WTC11 (cell line): ENCODE results near the gene GBP7. TPM values are rescaled to one million over a fixed set of nuclear protein-coding genes. Genes with fewer than 3 reads are reported as not detected.
"Not testable (repeated sequence)": the region's sequence is repeated elsewhere in the genome, so short reads cannot be mapped to it uniquely, and the experiment has no call there.

ENCODE experiments used
- ATAC-seq: fragments of 200-7000 bp; cut with Tn5 transposase; 2 replicates; pipeline ENCODE4 v1.10.0; 2021; ENCODE audit warnings: mild to moderate bottlenecking, moderate library complexity
- CTCF ChIA-PET: fragments of 300-600 bp; sonication (Branson Sonifier 250); formaldehyde crosslinking; loops from one replicate; lab custom pipeline; 2021; ENCODE audit warnings: antibody characterized with exemption; lab: Charles Lee
- POLR2A ChIA-PET: fragments of 350-600 bp; sonication (Branson Sonifier 250); formaldehyde crosslinking; loops from one replicate; lab custom pipeline; 2021; ENCODE audit warnings: antibody characterized with exemption; lab: Charles Lee
- DNase-seq: peaks from one replicate; pipeline ENCODE4 v3.0.0; 2021; ENCODE audit warnings: low spot score
- H3K27ac Mint-ChIP-seq: 2 replicates; pipeline ENCODE4 v1.8.0; 2021; ENCODE audit warnings: mixed read lengths
- H3K27me3 Mint-ChIP-seq: 2 replicates; pipeline ENCODE4 v1.8.0; 2021; ENCODE audit warnings: low read depth, mild to moderate bottlenecking, moderate library complexity, mixed read lengths
- H3K36me3 Mint-ChIP-seq: 2 replicates; pipeline ENCODE4 v1.8.0; 2021; ENCODE audit warnings: mixed read lengths
- H3K4me1 Mint-ChIP-seq: 2 replicates; pipeline ENCODE4 v1.8.0; 2022; ENCODE audit warnings: mixed read lengths
- H3K4me3 Mint-ChIP-seq: 2 replicates; pipeline ENCODE4 v1.8.0; 2021; ENCODE audit warnings: mild to moderate bottlenecking, moderate library complexity, mixed read lengths
- H3K9me3 Mint-ChIP-seq: 2 replicates; pipeline ENCODE4 v1.8.0; 2021; ENCODE audit warnings: mixed read lengths
- ATF1 ChIP-seq: sonication (generic); formaldehyde crosslinking; IDR thresholded peaks from 2 replicates; pipeline ENCODE4 v1.8.1; 2023; ENCODE audit warnings: mild to moderate bottlenecking, moderate library complexity, missing genetic modification reagents
- ATF3 ChIP-seq: sonication (generic); formaldehyde crosslinking; conservative IDR thresholded peaks from 2 replicates; pipeline ENCODE4 v1.8.1; 2022; ENCODE audit warnings: mild to moderate bottlenecking, missing genetic modification reagents
- CREB1 ChIP-seq: sonication (generic); formaldehyde crosslinking; IDR thresholded peaks from 2 replicates; pipeline ENCODE4 v1.8.0; 2023; ENCODE audit warnings: mild to moderate bottlenecking, missing genetic modification reagents
- CTCF ChIP-seq: fragments of 200-600 bp; IDR thresholded peaks from 2 replicates; pipeline ENCODE4 v1.8.0; 2022; ENCODE audit warnings: antibody characterized with exemption
- EMX1 ChIP-seq: fragments of 250-450 bp; sonication (Bioruptor Pico); IDR thresholded peaks from 2 replicates; pipeline ENCODE4 v1.8.0; 2021; ENCODE audit warnings: mild to moderate bottlenecking
- ETV6 ChIP-seq: sonication (generic); formaldehyde crosslinking; IDR thresholded peaks from 2 replicates; pipeline ENCODE4 v1.8.1; 2022; ENCODE audit warnings: mild to moderate bottlenecking, missing genetic modification reagents
- FOXK1 ChIP-seq: sonication (generic); formaldehyde crosslinking; IDR thresholded peaks from 2 replicates; pipeline ENCODE4 v1.8.0; 2022; ENCODE audit warnings: mild to moderate bottlenecking, moderate library complexity, missing genetic modification reagents
- HMGA2 ChIP-seq: fragments of 250-450 bp; sonication (Bioruptor Pico); IDR thresholded peaks from 2 replicates; pipeline ENCODE4 v1.4.0; 2021; ENCODE audit warnings: mild to moderate bottlenecking, moderate library complexity
- KAT7 ChIP-seq: sonication (generic); formaldehyde crosslinking; IDR thresholded peaks from 2 replicates; pipeline ENCODE4 v1.8.1; 2023; ENCODE audit warnings: missing genetic modification reagents, mild to moderate bottlenecking, borderline replicate concordance
- MAX ChIP-seq: sonication (generic); formaldehyde crosslinking; IDR thresholded peaks from 2 replicates; pipeline ENCODE4 v1.8.0; 2022; ENCODE audit warnings: mild to moderate bottlenecking, missing genetic modification reagents
- MXD4 ChIP-seq: fragments of 250-450 bp; sonication (Bioruptor Pico); IDR thresholded peaks from 2 replicates; pipeline ENCODE4 v1.8.0; 2021; ENCODE audit warnings: mild to moderate bottlenecking, moderate library complexity, borderline replicate concordance
- MYBL2 ChIP-seq: sonication (generic); formaldehyde crosslinking; IDR thresholded peaks from 2 replicates; pipeline ENCODE4 v1.8.1; 2023; ENCODE audit warnings: mild to moderate bottlenecking, moderate library complexity, missing genetic modification reagents
- NFATC4 ChIP-seq: fragments of 250-450 bp; sonication (Bioruptor Pico); IDR thresholded peaks from 2 replicates; pipeline ENCODE4 v1.9.0; 2021; ENCODE audit warnings: mild to moderate bottlenecking
- NFYB ChIP-seq: sonication (generic); formaldehyde crosslinking; conservative IDR thresholded peaks from 2 replicates; pipeline ENCODE4 v1.8.0; 2022; ENCODE audit warnings: low read depth, missing genetic modification reagents
- NR1H2 ChIP-seq: sonication (generic); formaldehyde crosslinking; IDR thresholded peaks from 2 replicates; pipeline ENCODE4 v1.9.0; 2021; ENCODE audit warnings: mild to moderate bottlenecking, moderate library complexity, missing genetic modification reagents
- RORB ChIP-seq: fragments of 250-450 bp; sonication (Bioruptor Pico); IDR thresholded peaks from 2 replicates; pipeline ENCODE4 v1.9.0; 2021; ENCODE audit warnings: mild to moderate bottlenecking
- TP53 ChIP-seq: sonication (generic); formaldehyde crosslinking; IDR thresholded peaks from 2 replicates; pipeline ENCODE4 v1.8.1; 2023; ENCODE audit warnings: mild to moderate bottlenecking, missing genetic modification reagents
- ZMAT4 ChIP-seq: fragments of 250-450 bp; sonication (Bioruptor Pico); IDR thresholded peaks from 2 replicates; pipeline ENCODE4 v1.9.0; 2021; ENCODE audit warnings: mild to moderate bottlenecking
- ZNF263 ChIP-seq: sonication (generic); formaldehyde crosslinking; IDR thresholded peaks from 2 replicates; pipeline ENCODE4 v1.8.1; 2022; ENCODE audit warnings: low read depth, mild to moderate bottlenecking, moderate library complexity, missing genetic modification reagents
- ZNF416 ChIP-seq: fragments of 250-450 bp; sonication (Bioruptor Pico); IDR thresholded peaks from 2 replicates; pipeline ENCODE4 v1.9.0; 2021; ENCODE audit warnings: mild to moderate bottlenecking, inconsistent platforms
- total RNA-seq: library from RNA; stranded (reverse); gene quantifications from 3 replicates; pipeline ENCODE4 v1.2.3, GENCODE V29; 2021
- TF ChIP-seq, protein P1 (sequence below): sonication (generic); formaldehyde crosslinking; conservative IDR thresholded peaks from 2 replicates; pipeline ENCODE4 v1.8.1; 2023; ENCODE audit warnings: mild to moderate bottlenecking, low read depth, missing genetic modification reagents, moderate library complexity
- TF ChIP-seq, protein P2 (sequence below): fragments of 250-450 bp; sonication (Bioruptor Pico); IDR thresholded peaks from 2 replicates; pipeline ENCODE4 v1.8.0; 2021; ENCODE audit warnings: mild to moderate bottlenecking

Gene GBP7
- total RNA-seq, 1 experiment from 2014 or later, result not detected

GRCh38 chr1:89218941-89219340 is 43.1 kb upstream of the GBP7 start:
- DNase-seq, H3K27me3 Mint-ChIP-seq, H3K27ac Mint-ChIP-seq, H3K4me1 Mint-ChIP-seq, H3K4me3 Mint-ChIP-seq, ATAC-seq, CTCF ChIA-PET: not testable (repeated sequence)
- 0 out of 2 replicates have a peak, but pooled peaks have one; percentile 17 for TF ChIP-seq NFYB (CRISPR knock-in tag)
- peaks cover 50% of the 10 kb centered on the region for H3K9me3 Mint-ChIP-seq
- H3K36me3 Mint-ChIP-seq, result peaks cover 19% of the 10 kb centered on the region
- POLR2A ChIA-PET, result interaction anchor here (0.6 kb wide), 1 partner anchor 227 kb away, joined by 3 read pairs; no protein-coding TSS in a partner anchor

- CTCF ChIA-PET, result no interaction called here
- Mint-ChIP-seq H3K27ac (no peak overlapping the region), H3K27me3 (peaks cover under 1% of the 10 kb centered on the region; the same call in 1 of the 2 replicates), H3K4me1 (no peaks in the 10 kb centered on the region), H3K4me3 (no peak overlapping the region), H3K9me3 (peaks cover 83% of the 10 kb centered on the region), H3K36me3 (peaks cover 37% of the 10 kb centered on the region)
- DNase-seq, result no peak
- POLR2A ChIA-PET, result no interaction called here
- TF ChIP-seq ATF1 (no peak), ZNF416 (no peak), TP53 (CRISPR knock-in tag) (no peak), ETV6 (CRISPR knock-in tag) (no peak), NFATC4 (CRISPR knock-in tag) (no peak), ZNF263 (CRISPR knock-in tag) (no peak), ZMAT4 (no peak), NR1H2 (no peak), MYBL2 (CRISPR knock-in tag) (no peak)
- TF ChIP-seq, protein P1, sequence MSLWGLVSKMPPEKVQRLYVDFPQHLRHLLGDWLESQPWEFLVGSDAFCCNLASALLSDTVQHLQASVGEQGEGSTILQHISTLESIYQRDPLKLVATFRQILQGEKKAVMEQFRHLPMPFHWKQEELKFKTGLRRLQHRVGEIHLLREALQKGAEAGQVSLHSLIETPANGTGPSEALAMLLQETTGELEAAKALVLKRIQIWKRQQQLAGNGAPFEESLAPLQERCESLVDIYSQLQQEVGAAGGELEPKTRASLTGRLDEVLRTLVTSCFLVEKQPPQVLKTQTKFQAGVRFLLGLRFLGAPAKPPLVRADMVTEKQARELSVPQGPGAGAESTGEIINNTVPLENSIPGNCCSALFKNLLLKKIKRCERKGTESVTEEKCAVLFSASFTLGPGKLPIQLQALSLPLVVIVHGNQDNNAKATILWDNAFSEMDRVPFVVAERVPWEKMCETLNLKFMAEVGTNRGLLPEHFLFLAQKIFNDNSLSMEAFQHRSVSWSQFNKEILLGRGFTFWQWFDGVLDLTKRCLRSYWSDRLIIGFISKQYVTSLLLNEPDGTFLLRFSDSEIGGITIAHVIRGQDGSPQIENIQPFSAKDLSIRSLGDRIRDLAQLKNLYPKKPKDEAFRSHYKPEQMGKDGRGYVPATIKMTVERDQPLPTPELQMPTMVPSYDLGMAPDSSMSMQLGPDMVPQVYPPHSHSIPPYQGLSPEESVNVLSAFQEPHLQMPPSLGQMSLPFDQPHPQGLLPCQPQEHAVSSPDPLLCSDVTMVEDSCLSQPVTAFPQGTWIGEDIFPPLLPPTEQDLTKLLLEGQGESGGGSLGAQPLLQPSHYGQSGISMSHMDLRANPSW (CRISPR knock-in tag), result no peak
- TF ChIP-seq, protein P2, sequence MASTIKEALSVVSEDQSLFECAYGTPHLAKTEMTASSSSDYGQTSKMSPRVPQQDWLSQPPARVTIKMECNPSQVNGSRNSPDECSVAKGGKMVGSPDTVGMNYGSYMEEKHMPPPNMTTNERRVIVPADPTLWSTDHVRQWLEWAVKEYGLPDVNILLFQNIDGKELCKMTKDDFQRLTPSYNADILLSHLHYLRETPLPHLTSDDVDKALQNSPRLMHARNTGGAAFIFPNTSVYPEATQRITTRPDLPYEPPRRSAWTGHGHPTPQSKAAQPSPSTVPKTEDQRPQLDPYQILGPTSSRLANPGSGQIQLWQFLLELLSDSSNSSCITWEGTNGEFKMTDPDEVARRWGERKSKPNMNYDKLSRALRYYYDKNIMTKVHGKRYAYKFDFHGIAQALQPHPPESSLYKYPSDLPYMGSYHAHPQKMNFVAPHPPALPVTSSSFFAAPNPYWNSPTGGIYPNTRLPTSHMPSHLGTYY (CRISPR knock-in tag), result no peak
- no peak for ATAC-seq
Measured at GRCh38 chr1:89213347-89213746, 37.5 kb upstream of the GBP7 start.

- DNase-seq (no peak), ATAC-seq (no peak)
- ChIA-PET CTCF (no interaction called here), POLR2A (no interaction called here)
- peaks cover 31% of the 10 kb centered on the region for H3K36me3 Mint-ChIP-seq
- H3K9me3 Mint-ChIP-seq, result peaks cover 80% of the 10 kb centered on the region
- H3K27ac Mint-ChIP-seq, result no peak overlapping the region
- no peaks in the 10 kb centered on the region for H3K4me1 Mint-ChIP-seq
- no peak overlapping the region for H3K4me3 Mint-ChIP-seq
- peaks cover 3% of the 10 kb centered on the region; the same call in 1 of the 2 replicates for H3K27me3 Mint-ChIP-seq
- no peak for TF ChIP-seq KAT7 (CRISPR knock-in tag)
- no peak for TF ChIP-seq HMGA2
- TF ChIP-seq, protein P2 (CRISPR knock-in tag), result no peak
- TF ChIP-seq ATF3 (CRISPR knock-in tag), result no peak
- TF ChIP-seq EMX1 (CRISPR knock-in tag), result no peak
- TF ChIP-seq TP53 (CRISPR knock-in tag), result no peak
- no peak for TF ChIP-seq FOXK1
- TF ChIP-seq MXD4, result no peak
- no peak for TF ChIP-seq ETV6 (CRISPR knock-in tag)
- TF ChIP-seq CREB1, result no peak
- TF ChIP-seq ATF1, result no peak
- no peak for TF ChIP-seq MAX
- TF ChIP-seq RORB (CRISPR knock-in tag), result no peak
- TF ChIP-seq CTCF, result no peak
- no peak for TF ChIP-seq MYBL2 (CRISPR knock-in tag)
Measured at GRCh38 chr1:89211035-89211634, 35.3 kb upstream of the GBP7 start.
